K562 (cell line): ENCODE measurements around the gene TRA2B. TPM values are rescaled to one million over a fixed set of nuclear protein-coding genes. Genes with fewer than 3 reads are reported as not detected.

Experiments
- BACH1 ChIP-seq: fragments of 200-800 bp; sonication (Bioruptor generic); IDR thresholded peaks from 2 replicates; pipeline ENCODE4 v1.6.1; 2016; ENCODE audit warnings: missing genetic modification characterization, missing compliant biosample characterization
- DLX4 ChIP-seq: fragments of 250-450 bp; sonication (Bioruptor Pico); IDR thresholded peaks from 2 replicates; pipeline ENCODE4 v1.6.1; 2021; ENCODE audit warnings: mild to moderate bottlenecking
- MECOM ChIP-seq: fragments of 250-450 bp; sonication (Bioruptor Pico); IDR thresholded peaks from 2 replicates; pipeline ENCODE4 v1.8.0; 2022; ENCODE audit warnings: inconsistent platforms
- TAF15 ChIP-seq: fragments of 200-400 bp; formaldehyde crosslinking; IDR thresholded peaks from 2 replicates; pipeline ENCODE4 v1.6.1; 2017; ENCODE audit warnings: mild to moderate bottlenecking, low read depth, low read length, moderate library complexity
- ZBTB12 ChIP-seq: fragments of 250-450 bp; sonication (Bioruptor Pico); IDR thresholded peaks from 2 replicates; pipeline ENCODE4 v1.4.0; 2020
- polyA plus RNA-seq, 8 experiments: library from polyadenylated mRNA; depleted of rRNA in 4 of 8; stranded (reverse) in 5 of 8; unstranded in 3 of 8; fragments of >200 nt; fragmentation: Nextera tagmentation in 2 of 8; fragmentation: Illumina TruSeq in 1 of 8; extraction: Ambion mirVana in 2 of 8; extraction: Trizol in 1 of 8; gene quantifications; 2 replicates each; pipeline versions ENCODE4 v1.2.1 to v1.2.3, GENCODE V29; 2011 to 2014; ENCODE audit warnings: inconsistent platforms in 1 of 8, missing spikeins in 1 of 8
- total RNA-seq, 7 experiments: library from RNA; depleted of rRNA in 6 of 7; stranded (reverse); fragments of >200 nt in 6 of 7; fragmentation: Illumina TruSeq in 2 of 7; extraction: Trizol in 2 of 7; gene quantifications; 2 replicates each; pipeline versions ENCODE4 v1.2.1 to v1.2.3, GENCODE V29; 2011 to 2021; ENCODE audit warnings: low replicate concordance in 1 of 7
- TF ChIP-seq, protein P1 (sequence below), 2 experiments: IDR thresholded peaks; 2 replicates each; pipeline ENCODE4 v1.6.1; 2012; ENCODE audit warnings: improper control_type of control experiment in 2 of 2, low read depth in 2 of 2, low read length in 2 of 2, borderline replicate concordance in 1 of 2

The TRA2B gene
- total and polyA plus RNA-seq, 9 of the 15 experiments (the other 6 are each of a cell fraction or from before 2014, with no cell fraction given), result 105 to 411 (median 278) TPM

- TF ChIP-seq, protein P1, sequence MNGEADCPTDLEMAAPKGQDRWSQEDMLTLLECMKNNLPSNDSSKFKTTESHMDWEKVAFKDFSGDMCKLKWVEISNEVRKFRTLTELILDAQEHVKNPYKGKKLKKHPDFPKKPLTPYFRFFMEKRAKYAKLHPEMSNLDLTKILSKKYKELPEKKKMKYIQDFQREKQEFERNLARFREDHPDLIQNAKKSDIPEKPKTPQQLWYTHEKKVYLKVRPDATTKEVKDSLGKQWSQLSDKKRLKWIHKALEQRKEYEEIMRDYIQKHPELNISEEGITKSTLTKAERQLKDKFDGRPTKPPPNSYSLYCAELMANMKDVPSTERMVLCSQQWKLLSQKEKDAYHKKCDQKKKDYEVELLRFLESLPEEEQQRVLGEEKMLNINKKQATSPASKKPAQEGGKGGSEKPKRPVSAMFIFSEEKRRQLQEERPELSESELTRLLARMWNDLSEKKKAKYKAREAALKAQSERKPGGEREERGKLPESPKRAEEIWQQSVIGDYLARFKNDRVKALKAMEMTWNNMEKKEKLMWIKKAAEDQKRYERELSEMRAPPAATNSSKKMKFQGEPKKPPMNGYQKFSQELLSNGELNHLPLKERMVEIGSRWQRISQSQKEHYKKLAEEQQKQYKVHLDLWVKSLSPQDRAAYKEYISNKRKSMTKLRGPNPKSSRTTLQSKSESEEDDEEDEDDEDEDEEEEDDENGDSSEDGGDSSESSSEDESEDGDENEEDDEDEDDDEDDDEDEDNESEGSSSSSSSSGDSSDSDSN (IDR thresholded peaks at IDR 0.05; ENCODE audit: borderline replicate concordance in 1 of 2, low read depth in 2 of 2, low read length in 2 of 2), result 0 out of 4 replicates have a peak, but pooled peaks of 1 of the 2 experiments have one; percentile 41
- TF ChIP-seq TAF15, result no peak
- no peak for TF ChIP-seq DLX4
- TF ChIP-seq MECOM (CRISPR knock-in tag), result peak; percentile 40; the same call in 1 of the 2 replicates
- TF ChIP-seq ZBTB12 (CRISPR knock-in tag), result no peak
- no peak for TF ChIP-seq BACH1
Observed at GRCh38 chr3:185942907-185943759, 5.3 kb upstream of the TRA2B start (continued).
